Measurements from ENCODE around the gene IFNAR1. TPM values are rescaled to one million over a fixed set of nuclear protein-coding genes. Genes with fewer than 3 reads are reported as not detected.

The IFNAR1 gene
- total and polyA plus RNA-seq, 2 of the 4 experiments (the other 2 are of a cell fraction): 7.8 to 9.9 TPM

- Histone ChIP-seq H3K27ac (ENCODE audit: insufficient read depth, low read length) (no peak overlapping the region), H4K20me1 (ENCODE audit: insufficient read depth, low read length) (no peaks in the 10 kb centered on the region), H4K91ac (ENCODE audit: insufficient read depth, low read depth, low read length) (no peak overlapping the region), H2AK9ac (replicated peaks; ENCODE audit: low read depth, low read length, poor library complexity) (no peak overlapping the region), H3K9me3 (ENCODE audit: control insufficient read depth, insufficient read depth, low read length) (no peaks in the 10 kb centered on the region), H3K56ac (ENCODE audit: extremely low read depth, insufficient read depth, low read length) (no peak overlapping the region), H2BK120ac (ENCODE audit: low read depth, low read length) (no peak overlapping the region), H3K27me3 (ENCODE audit: control insufficient read depth, insufficient read depth, low read length) (no peaks in the 10 kb centered on the region), H3K4me2 (ENCODE audit: low read depth, low read length) (no peak overlapping the region), H4K8ac (ENCODE audit: low read depth in 2 of 2, low read length in 2 of 2) (no peak overlapping the region), H2AFZ (replicated peaks; ENCODE audit: low read length, poor library complexity) (no peak overlapping the region), H3K36me3 (ENCODE audit: control insufficient read depth, insufficient read depth, low read length) (peaks cover 14% of the 10 kb centered on the region), H4K5ac (ENCODE audit: low read depth, low read length) (no peak overlapping the region), H3K4ac (ENCODE audit: low read depth, low read length) (no peak overlapping the region), H3K9me1 (ENCODE audit: insufficient read depth, low read length) (no peaks in the 10 kb centered on the region; the same call in 1 of the 2 replicates), H2BK15ac (ENCODE audit: low read depth, low read length) (no peak overlapping the region), H2BK5ac (ENCODE audit: low read depth, low read length, poor library complexity, severe bottlenecking) (no peak overlapping the region), H3K4me1 (ENCODE audit: control insufficient read depth, insufficient read depth, low read length) (no peaks in the 10 kb centered on the region), H2BK20ac (ENCODE audit: low read depth, low read length) (no peak overlapping the region), H3K14ac (replicated peaks; ENCODE audit: low read depth, low read length) (no peak overlapping the region), H3K79me1 (ENCODE audit: low read depth in 1 of 2, low read length in 2 of 2) (peaks cover 0 to 6% of the 10 kb centered on the region in 2 experiments; a peak in 1 of 4 replicates), H3K4me3 (ENCODE audit: insufficient read depth, low read depth, low read length) (no peak overlapping the region), H3K18ac (ENCODE audit: low read depth, low read length) (no peak overlapping the region), H3K9ac (ENCODE audit: low read depth, low read length) (no peak overlapping the region), H3K23ac (ENCODE audit: low read depth, low read length) (no peak overlapping the region), H2AK5ac (ENCODE audit: low read depth, low read length) (no peak overlapping the region)
- WGBS, 2 experiments (ENCODE audit: extremely low coverage in 2 of 2, insufficient read length in 1 of 2): no CpG with 5 or more reads among the region's 3 CpGs
- ATAC-seq (ENCODE audit: low read depth) (no peak), DNase-seq (no peak)
- in situ Hi-C loops (cut with MboI; ENCODE audit: low sequenced_read_pairs) (no loop called here), intact Hi-C loops (cut with micrococcal nuclease) (loop anchor here (10.0 kb wide), 1 partner anchor 56 kb away; the partner anchor contains the start of gene IFNGR2), dilution Hi-C loops (cut with HindIII; ENCODE audit: low sequenced_read_pairs, unreplicated experiment) (no loop called here)
- CTCF ChIA-PET: interaction anchor here (1.0 kb wide), 1 partner anchor 12 kb away, joined by 5 read pairs; no protein-coding TSS in a partner anchor
- POLR2A ChIA-PET (ENCODE audit: unreplicated experiment): no interaction called here
- no peak for TF ChIP-seq RCOR1 (IDR thresholded peaks at IDR 0.05; ENCODE audit: insufficient replicate concordance, low read length)
- TF ChIP-seq RAD21 (IDR thresholded peaks at IDR 0.05; ENCODE audit: low read length): no peak
- no TSS peak for BruUV-seq (replicated peaks)
Measured at GRCh38 chr21:33348706-33349105, 23.9 kb downstream of the IFNAR1 start.

Measured in IMR-90 (cell line).